Neural cell (in vitro differentiated cells): ENCODE measurements around the gene SLC6A18.

ENCODE experiments used
- CTCF ChIP-seq: fragments of 450-650 bp; IDR thresholded peaks from 2 replicates; pipeline ENCODE4 v1.5.1; 2014; ENCODE audit warnings: antibody characterized with exemption, mild to moderate bottlenecking, moderate library complexity; ENCODE audit not compliant: poor library complexity, severe bottlenecking
- EZH2 ChIP-seq: fragments of 200-600, 300-800 bp; shearing (Covaris generic), sonication (generic); IDR thresholded peaks from 2 replicates; pipeline ENCODE4 v1.6.1; 2014; ENCODE audit warnings: antibody characterized with exemption, low read length, borderline replicate concordance, mild to moderate bottlenecking; ENCODE audit not compliant: insufficient read depth, poor library complexity, severe bottlenecking
- POLR2AphosphoS5 ChIP-seq: IDR thresholded peaks from 2 replicates; pipeline ENCODE4 v1.6.1; 2012
- RAD21 ChIP-seq: fragments of 450-650 bp; conservative IDR thresholded peaks from 2 replicates; pipeline ENCODE4 v1.6.1; 2014; ENCODE audit warnings: antibody characterized with exemption, mild to moderate bottlenecking, moderate library complexity
- SMC3 ChIP-seq: fragments of 450-650 bp; conservative IDR thresholded peaks from 2 replicates; pipeline ENCODE4 v1.6.1; 2014; ENCODE audit warnings: antibody characterized with exemption, mild to moderate bottlenecking, moderate library complexity; ENCODE audit not compliant: poor library complexity
- TAF1 ChIP-seq: IDR thresholded peaks from 2 replicates; pipeline ENCODE4 v1.6.1; 2012; ENCODE audit warnings: low read depth

- TF ChIP-seq RAD21: no peak
- no peak for TF ChIP-seq SMC3
- TF ChIP-seq CTCF: no peak
- TF ChIP-seq POLR2AphosphoS5: no peak
- TF ChIP-seq TAF1: no peak
- no peak for TF ChIP-seq EZH2
Observed at GRCh38 chr5:1244976-1245375, 19.8 kb downstream of the SLC6A18 start.
